Cardiac muscle cell (in vitro differentiated cells and primary cell): Measurements from ENCODE around the gene SPAG16. TPM values are rescaled to one million over a fixed set of nuclear protein-coding genes. Genes with fewer than 3 reads are reported as not detected.
A peak's percentile ranks its signal among the peaks of the same experiment; 100 is the strongest.

Experiments
- DNase-seq, 2 donors: peaks; one replicate each; pipeline versions ENCODE4 v3.0.0 to v3.0.0-alpha.2; 2010 to 2017; ENCODE audit warnings: low read depth in 1 of 2, low spot score in 1 of 2
- H3K27ac ChIP-seq: fragments of 200-600 bp; sonication (generic); 2 replicates; pipeline ENCODE4 v1.5.1; 2016
- H3K27me3 ChIP-seq: fragments of 200-600 bp; sonication (generic); 2 replicates; pipeline ENCODE4 v1.6.0; 2016; ENCODE audit warnings: control low read depth
- H3K36me3 ChIP-seq: fragments of 200-600 bp; sonication (generic); 2 replicates; pipeline ENCODE4 v1.5.1; 2016; ENCODE audit warnings: control low read depth
- H3K4me1 ChIP-seq: fragments of 200-600 bp; sonication (generic); 2 replicates; pipeline ENCODE4 v1.8.1; 2017; ENCODE audit warnings: low read depth, mild to moderate bottlenecking, mixed run types
- H3K4me3 ChIP-seq: fragments of 200-600 bp; sonication (generic); 2 replicates; pipeline ENCODE4 v1.5.1; 2016; ENCODE audit warnings: mild to moderate bottlenecking
- H3K9me3 ChIP-seq: fragments of 200-600 bp; sonication (generic); 2 replicates; pipeline ENCODE4 v1.5.1; 2017; ENCODE audit warnings: low read depth, mild to moderate bottlenecking, control low read depth
- polyA plus RNA-seq: library from polyadenylated mRNA; unstranded; fragments of >200 nt; fragmentation: Nextera tagmentation; extraction: Ambion mirVana; gene quantifications from 2 replicates; pipeline ENCODE4 v1.2.1, GENCODE V29; 2016
- total RNA-seq: library from RNA; depleted of rRNA; stranded (reverse); fragments of >200 nt; gene quantifications from 2 replicates; pipeline ENCODE4 v1.2.3, GENCODE V29; 2016
- TF ChIP-seq, protein P1 (sequence below): IDR thresholded peaks from 2 replicates; pipeline ENCODE4 v1.5.1; 2012; ENCODE audit warnings: low read depth, mild to moderate bottlenecking, low read length

SPAG16 gene
- total RNA-seq (32.1 and 32.8 TPM in 2 replicates), polyA plus RNA-seq (57.9 and 60.7 TPM in 2 replicates)

DNA sequence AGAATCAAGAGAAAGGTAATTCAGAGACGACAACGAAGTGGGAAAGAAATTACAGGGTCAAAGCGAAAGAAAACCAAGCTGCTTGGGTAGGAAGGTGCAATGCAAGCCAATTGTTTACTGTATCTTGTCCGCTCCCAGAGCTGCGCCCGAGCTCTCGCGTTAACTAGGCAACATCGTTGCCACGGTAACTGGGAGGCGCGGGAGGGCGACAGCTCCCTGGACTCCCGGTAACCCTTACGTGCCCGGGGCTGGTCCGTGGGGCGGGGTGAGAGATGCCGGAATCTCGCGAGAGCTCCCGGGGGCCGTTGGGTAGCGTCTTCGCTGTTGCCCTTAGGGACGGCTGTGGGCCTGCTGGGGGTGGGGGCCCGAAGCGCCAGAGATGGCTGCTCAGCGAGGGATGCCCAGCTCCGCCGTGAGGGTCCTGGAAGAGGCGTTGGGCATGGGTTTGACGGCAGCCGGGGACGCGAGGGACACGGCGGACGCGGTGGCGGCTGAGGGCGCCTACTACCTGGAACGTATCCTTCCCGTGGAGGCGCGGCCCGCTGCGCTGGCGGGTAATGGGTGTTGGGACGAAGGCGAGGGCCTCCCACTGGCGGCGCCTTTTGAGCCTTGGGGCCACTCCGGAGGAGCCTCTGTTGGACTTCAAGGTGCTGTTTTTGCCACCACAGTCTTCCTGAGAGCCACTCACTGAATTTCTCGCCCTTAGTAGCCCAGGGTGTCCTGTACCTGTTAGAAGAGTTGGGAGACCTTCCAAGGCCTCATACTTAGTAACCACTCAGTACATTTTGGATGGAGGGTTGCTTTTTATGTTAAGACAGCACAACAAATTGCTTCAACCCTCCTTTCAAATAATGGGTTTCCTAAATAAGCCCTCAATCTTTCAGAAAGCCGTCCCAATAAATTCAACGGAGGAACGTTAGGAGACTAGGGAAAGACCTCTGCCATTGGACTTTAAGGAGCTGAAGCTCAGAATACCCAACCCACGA is at the start of gene SPAG16:
Gene SPAG16, plus strand, starts transcription at position 360 of the 986 bp plus-strand sequence.
- TF ChIP-seq, protein P1, sequence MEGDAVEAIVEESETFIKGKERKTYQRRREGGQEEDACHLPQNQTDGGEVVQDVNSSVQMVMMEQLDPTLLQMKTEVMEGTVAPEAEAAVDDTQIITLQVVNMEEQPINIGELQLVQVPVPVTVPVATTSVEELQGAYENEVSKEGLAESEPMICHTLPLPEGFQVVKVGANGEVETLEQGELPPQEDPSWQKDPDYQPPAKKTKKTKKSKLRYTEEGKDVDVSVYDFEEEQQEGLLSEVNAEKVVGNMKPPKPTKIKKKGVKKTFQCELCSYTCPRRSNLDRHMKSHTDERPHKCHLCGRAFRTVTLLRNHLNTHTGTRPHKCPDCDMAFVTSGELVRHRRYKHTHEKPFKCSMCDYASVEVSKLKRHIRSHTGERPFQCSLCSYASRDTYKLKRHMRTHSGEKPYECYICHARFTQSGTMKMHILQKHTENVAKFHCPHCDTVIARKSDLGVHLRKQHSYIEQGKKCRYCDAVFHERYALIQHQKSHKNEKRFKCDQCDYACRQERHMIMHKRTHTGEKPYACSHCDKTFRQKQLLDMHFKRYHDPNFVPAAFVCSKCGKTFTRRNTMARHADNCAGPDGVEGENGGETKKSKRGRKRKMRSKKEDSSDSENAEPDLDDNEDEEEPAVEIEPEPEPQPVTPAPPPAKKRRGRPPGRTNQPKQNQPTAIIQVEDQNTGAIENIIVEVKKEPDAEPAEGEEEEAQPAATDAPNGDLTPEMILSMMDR, result no peak
- H3K4me1 ChIP-seq, result peaks cover 4% of the 10 kb centered on the region
- peak within 1 kb of the TSS; percentile 58 for H3K27ac ChIP-seq
- no peaks in the 10 kb centered on the region for H3K36me3 ChIP-seq
- H3K9me3 ChIP-seq, result no peaks in the 10 kb centered on the region
- DNase-seq, result peak; percentile 98 to 99
- peak within 1 kb of the TSS; percentile 85 for H3K4me3 ChIP-seq
- H3K27me3 ChIP-seq, result no peaks in the 10 kb centered on the region

DNA sequence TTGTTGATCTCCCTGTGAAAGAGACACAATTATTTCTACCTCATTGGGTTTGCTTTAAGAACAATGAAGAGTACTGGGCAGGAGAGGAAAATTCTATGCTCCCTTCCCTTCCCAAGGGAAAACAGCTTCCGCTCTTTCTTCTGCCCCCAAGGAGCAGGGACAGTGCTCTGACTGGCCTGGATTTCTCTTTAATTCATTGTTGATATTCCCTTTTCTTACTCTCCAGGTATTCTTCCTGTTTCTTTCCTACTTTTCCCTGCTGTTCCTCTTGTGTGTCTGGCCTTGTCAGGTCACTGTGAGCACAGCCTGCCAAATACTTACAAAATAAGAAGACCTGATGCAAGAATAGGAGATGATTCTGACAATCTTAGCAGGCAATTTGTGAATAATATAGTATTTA is 49.6 kb upstream of the SPAG16 start:
- Histone ChIP-seq H3K4me3 (no peak overlapping the region), H3K9me3 (no peaks in the 10 kb centered on the region), H3K36me3 (no peaks in the 10 kb centered on the region), H3K27ac (no peak overlapping the region), H3K27me3 (no peaks in the 10 kb centered on the region), H3K4me1 (no peaks in the 10 kb centered on the region)
- DNase-seq, result peak in 1 of 2 donors; percentile 39
- TF ChIP-seq, protein P1, result no peak

DNA sequence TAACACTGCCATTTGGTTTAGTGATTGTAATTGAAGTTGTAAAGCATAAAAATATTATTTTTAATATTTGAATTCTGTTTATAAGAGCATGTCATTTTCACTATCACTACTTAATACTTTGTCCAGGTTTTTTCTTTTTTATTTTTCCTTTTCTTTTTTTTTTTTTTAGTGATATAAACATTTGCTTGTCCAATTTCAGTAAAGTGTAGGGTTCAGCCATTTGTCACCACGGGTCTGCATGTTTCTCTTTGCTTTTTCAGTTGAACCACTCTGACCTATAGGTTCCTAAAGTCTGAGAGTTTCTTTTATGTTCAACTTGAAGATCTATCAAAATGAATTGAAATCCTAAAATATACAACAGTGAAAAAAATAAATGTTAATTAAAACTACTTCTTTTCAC is 48.5 kb upstream of the SPAG16 start:
- DNase-seq, result no peak
- no peaks in the 10 kb centered on the region for H3K36me3 ChIP-seq
- TF ChIP-seq, protein P1, result no peak
- H3K27ac ChIP-seq, result no peak overlapping the region
- H3K9me3 ChIP-seq, result no peaks in the 10 kb centered on the region
- H3K27me3 ChIP-seq, result no peaks in the 10 kb centered on the region
- no peak overlapping the region for H3K4me3 ChIP-seq
- no peaks in the 10 kb centered on the region for H3K4me1 ChIP-seq

DNA sequence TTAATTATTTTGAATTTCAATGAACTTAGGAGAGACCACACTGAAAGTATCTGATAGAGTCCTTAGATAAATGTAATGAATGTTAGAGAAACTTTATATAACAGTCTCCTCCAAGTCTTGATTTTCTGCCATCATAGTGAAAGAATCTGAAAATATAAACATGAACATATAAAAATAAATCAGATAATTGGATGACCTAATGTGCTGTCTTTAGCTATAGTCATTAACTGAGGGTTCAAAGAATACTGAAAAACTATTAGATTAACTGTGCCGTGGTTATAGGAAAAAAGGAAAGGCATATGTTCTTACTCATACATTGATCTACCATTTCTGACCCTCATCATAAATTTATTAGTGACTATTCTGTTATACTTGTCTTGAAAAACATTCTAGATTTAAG is 47.0 kb upstream of the SPAG16 start:
- Histone ChIP-seq H3K4me3 (no peak overlapping the region), H3K27me3 (no peaks in the 10 kb centered on the region), H3K36me3 (no peaks in the 10 kb centered on the region), H3K9me3 (no peaks in the 10 kb centered on the region), H3K27ac (no peak overlapping the region), H3K4me1 (no peaks in the 10 kb centered on the region)
- no peak for DNase-seq
- TF ChIP-seq, protein P1, result no peak

DNA sequence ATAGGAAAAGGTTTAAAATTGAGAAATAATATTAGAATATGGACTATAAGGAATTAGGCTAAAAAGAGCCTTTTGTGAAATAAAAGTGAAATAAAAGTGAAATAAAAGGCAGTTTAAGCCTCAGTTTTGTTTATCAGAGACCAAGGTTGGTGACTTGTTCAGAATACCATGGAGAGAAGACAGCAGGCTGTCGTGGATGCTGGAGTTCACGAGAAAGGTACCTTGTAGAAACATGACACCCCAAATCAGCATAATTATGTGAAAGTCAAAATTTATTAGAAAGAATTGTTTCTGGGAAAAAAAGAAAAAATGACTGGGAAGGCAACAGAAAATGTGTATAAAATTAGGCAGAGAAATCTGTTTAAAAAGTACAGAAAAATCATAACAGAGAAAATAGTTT is 46.5 kb upstream of the SPAG16 start:
- Histone ChIP-seq H3K4me3 (no peak overlapping the region), H3K27ac (no peak overlapping the region), H3K9me3 (no peaks in the 10 kb centered on the region), H3K4me1 (no peaks in the 10 kb centered on the region), H3K27me3 (no peaks in the 10 kb centered on the region), H3K36me3 (no peaks in the 10 kb centered on the region)
- TF ChIP-seq, protein P1, result no peak
- DNase-seq, result no peak
